K562 (cell line): ENCODE results near the gene AP1G1. TPM values are rescaled to one million over a fixed set of nuclear protein-coding genes. Genes with fewer than 3 reads are reported as not detected.
A peak's percentile ranks its signal among the peaks of the same experiment; 100 is the strongest.

Source experiments
- CSDE1 ChIP-seq, 2 experiments: fragments of 450-650 bp; IDR thresholded peaks; 2 replicates each; pipeline ENCODE4 v1.6.1; 2016; ENCODE audit warnings: mild to moderate bottlenecking in 1 of 2
- ERF ChIP-seq: fragments of 450-650 bp; formaldehyde crosslinking; IDR thresholded peaks from 2 replicates; pipeline ENCODE4 v1.4.0; 2020; ENCODE audit warnings: mild to moderate bottlenecking, mixed read lengths
- FIP1L1 ChIP-seq: fragments of 200-400 bp; formaldehyde crosslinking; IDR thresholded peaks from 2 replicates; pipeline ENCODE4 v1.6.1; 2018; ENCODE audit warnings: mild to moderate bottlenecking, low read depth, low read length; ENCODE audit not compliant: poor library complexity, severe bottlenecking
- GATA2 ChIP-seq: sonication (generic); formaldehyde crosslinking; IDR thresholded peaks from 2 replicates; pipeline ENCODE4 v1.4.0; 2020; ENCODE audit warnings: mild to moderate bottlenecking, missing genetic modification reagents
- KAT2B ChIP-seq: IDR thresholded peaks from one replicate; pipeline ENCODE4 v1.6.1; 2012; ENCODE audit warnings: low read depth, mild to moderate bottlenecking, control low read depth, inconsistent platforms, low read length, moderate library complexity
- MEF2A ChIP-seq: IDR thresholded peaks from 2 replicates; pipeline ENCODE4 v1.6.1; 2011; ENCODE audit warnings: low read depth, mild to moderate bottlenecking, low read length, moderate library complexity; ENCODE audit not compliant: control insufficient read depth
- NCOA1 ChIP-seq: fragments of 450-650 bp; IDR thresholded peaks from 2 replicates; pipeline ENCODE4 v1.6.1; 2016; ENCODE audit warnings: low read depth
- POLR2AphosphoS5 ChIP-seq: IDR thresholded peaks from 2 replicates; pipeline ENCODE4 v1.6.1; 2011; ENCODE audit warnings: mild to moderate bottlenecking, low read depth, low read length, moderate library complexity; ENCODE audit not compliant: control insufficient read depth, insufficient read depth
- RBM22 ChIP-seq: fragments of 200-400 bp; formaldehyde crosslinking; IDR thresholded peaks from 2 replicates; pipeline ENCODE4 v1.6.1; 2018; ENCODE audit warnings: low read length, low read depth; ENCODE audit not compliant: poor library complexity, severe bottlenecking
- SMAD3 ChIP-seq: fragments of 450-650 bp; formaldehyde crosslinking; conservative IDR thresholded peaks from 2 replicates; pipeline ENCODE4 v1.4.0; 2020; ENCODE audit warnings: mild to moderate bottlenecking
- SOX6 ChIP-seq: fragments of 450-650 bp; IDR thresholded peaks from 2 replicates; pipeline ENCODE4 v1.6.1; 2014; ENCODE audit warnings: mild to moderate bottlenecking
- TBP ChIP-seq: optimal IDR thresholded peaks from 2 replicates; pipeline ENCODE3; 2011; ENCODE audit warnings: low read depth, low read length, improper control_type of control experiment
- TEAD4 ChIP-seq, 2 experiments: sonication (generic) in 1 of 2; formaldehyde crosslinking in 1 of 2; IDR thresholded peaks; 2 replicates each; pipeline versions ENCODE4 v1.6.1 to v1.8.0; 2012 to 2022; ENCODE audit warnings: borderline replicate concordance in 1 of 2, inconsistent platforms in 1 of 2, low read length in 1 of 2, mild to moderate bottlenecking in 1 of 2, missing genetic modification reagents in 1 of 2
- ZNF316 ChIP-seq: fragments of 450-650 bp; IDR thresholded peaks from 2 replicates; pipeline ENCODE4 v1.6.1; 2016
- ZNF766 ChIP-seq: fragments of 200-800 bp; sonication (Bioruptor generic); conservative IDR thresholded peaks from 2 replicates; pipeline ENCODE4 v1.6.1; 2016; ENCODE audit warnings: missing genetic modification characterization, missing compliant biosample characterization
- polyA plus RNA-seq, 8 experiments: library from polyadenylated mRNA; depleted of rRNA in 4 of 8; stranded (reverse) in 5 of 8; unstranded in 3 of 8; fragments of >200 nt; fragmentation: Nextera tagmentation in 2 of 8; fragmentation: Illumina TruSeq in 1 of 8; extraction: Ambion mirVana in 2 of 8; extraction: Trizol in 1 of 8; gene quantifications; 2 replicates each; pipeline versions ENCODE4 v1.2.1 to v1.2.3, GENCODE V29; 2011 to 2014; ENCODE audit warnings: inconsistent platforms in 1 of 8, missing spikeins in 1 of 8
- total RNA-seq, 7 experiments: library from RNA; depleted of rRNA in 6 of 7; stranded (reverse); fragments of >200 nt in 6 of 7; fragmentation: Illumina TruSeq in 2 of 7; extraction: Trizol in 2 of 7; gene quantifications; 2 replicates each; pipeline versions ENCODE4 v1.2.1 to v1.2.3, GENCODE V29; 2011 to 2021; ENCODE audit warnings: low replicate concordance in 1 of 7
- TF ChIP-seq, protein P1 (sequence below): sonication (generic); formaldehyde crosslinking; IDR thresholded peaks from 2 replicates; pipeline ENCODE4 v1.8.0; 2023; ENCODE audit warnings: missing genetic modification reagents, mild to moderate bottlenecking, borderline replicate concordance
- TF ChIP-seq, protein P2 (sequence below): fragments of 250-450 bp; sonication (Bioruptor Pico); IDR thresholded peaks from 2 replicates; pipeline ENCODE4 v1.4.0; 2020; ENCODE audit warnings: mild to moderate bottlenecking
- TF ChIP-seq, protein P3 (sequence below): IDR thresholded peaks from 2 replicates; pipeline ENCODE4 v1.6.1; 2011; ENCODE audit not compliant: insufficient read length; ENCODE audit errors: extremely low read depth
- TF ChIP-seq, protein P4 (sequence below): fragments of 250-450 bp; sonication (Bioruptor Pico); IDR thresholded peaks from 2 replicates; pipeline ENCODE4 v1.8.0; 2021; ENCODE audit warnings: moderate library complexity, mild to moderate bottlenecking, inconsistent platforms

AP1G1 gene
- total and polyA plus RNA-seq, 9 of the 15 experiments (the other 6 are each of a cell fraction or from before 2014, with no cell fraction given): 7.0 to 59.2 (median 42.0) TPM

DNA sequence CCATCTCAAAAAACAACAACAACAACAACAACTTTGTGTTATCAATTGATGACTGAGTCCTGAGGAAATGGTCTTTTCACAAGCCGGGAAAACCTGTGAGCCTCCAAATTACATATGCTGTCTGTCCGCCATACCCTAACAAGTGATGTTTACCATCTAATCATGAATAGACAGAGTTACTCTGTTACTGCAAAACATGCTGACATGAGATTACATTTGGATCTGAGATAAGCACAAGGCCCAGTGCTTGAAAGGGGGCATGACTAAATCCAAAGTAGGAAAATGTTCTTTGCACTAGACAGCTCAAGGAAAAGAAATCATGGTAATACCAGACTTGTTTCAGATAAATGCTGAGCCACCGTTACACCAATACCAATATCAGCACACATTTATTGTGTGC lies 28.5 kb upstream of the AP1G1 start (continued):
- TF ChIP-seq, protein P1, sequence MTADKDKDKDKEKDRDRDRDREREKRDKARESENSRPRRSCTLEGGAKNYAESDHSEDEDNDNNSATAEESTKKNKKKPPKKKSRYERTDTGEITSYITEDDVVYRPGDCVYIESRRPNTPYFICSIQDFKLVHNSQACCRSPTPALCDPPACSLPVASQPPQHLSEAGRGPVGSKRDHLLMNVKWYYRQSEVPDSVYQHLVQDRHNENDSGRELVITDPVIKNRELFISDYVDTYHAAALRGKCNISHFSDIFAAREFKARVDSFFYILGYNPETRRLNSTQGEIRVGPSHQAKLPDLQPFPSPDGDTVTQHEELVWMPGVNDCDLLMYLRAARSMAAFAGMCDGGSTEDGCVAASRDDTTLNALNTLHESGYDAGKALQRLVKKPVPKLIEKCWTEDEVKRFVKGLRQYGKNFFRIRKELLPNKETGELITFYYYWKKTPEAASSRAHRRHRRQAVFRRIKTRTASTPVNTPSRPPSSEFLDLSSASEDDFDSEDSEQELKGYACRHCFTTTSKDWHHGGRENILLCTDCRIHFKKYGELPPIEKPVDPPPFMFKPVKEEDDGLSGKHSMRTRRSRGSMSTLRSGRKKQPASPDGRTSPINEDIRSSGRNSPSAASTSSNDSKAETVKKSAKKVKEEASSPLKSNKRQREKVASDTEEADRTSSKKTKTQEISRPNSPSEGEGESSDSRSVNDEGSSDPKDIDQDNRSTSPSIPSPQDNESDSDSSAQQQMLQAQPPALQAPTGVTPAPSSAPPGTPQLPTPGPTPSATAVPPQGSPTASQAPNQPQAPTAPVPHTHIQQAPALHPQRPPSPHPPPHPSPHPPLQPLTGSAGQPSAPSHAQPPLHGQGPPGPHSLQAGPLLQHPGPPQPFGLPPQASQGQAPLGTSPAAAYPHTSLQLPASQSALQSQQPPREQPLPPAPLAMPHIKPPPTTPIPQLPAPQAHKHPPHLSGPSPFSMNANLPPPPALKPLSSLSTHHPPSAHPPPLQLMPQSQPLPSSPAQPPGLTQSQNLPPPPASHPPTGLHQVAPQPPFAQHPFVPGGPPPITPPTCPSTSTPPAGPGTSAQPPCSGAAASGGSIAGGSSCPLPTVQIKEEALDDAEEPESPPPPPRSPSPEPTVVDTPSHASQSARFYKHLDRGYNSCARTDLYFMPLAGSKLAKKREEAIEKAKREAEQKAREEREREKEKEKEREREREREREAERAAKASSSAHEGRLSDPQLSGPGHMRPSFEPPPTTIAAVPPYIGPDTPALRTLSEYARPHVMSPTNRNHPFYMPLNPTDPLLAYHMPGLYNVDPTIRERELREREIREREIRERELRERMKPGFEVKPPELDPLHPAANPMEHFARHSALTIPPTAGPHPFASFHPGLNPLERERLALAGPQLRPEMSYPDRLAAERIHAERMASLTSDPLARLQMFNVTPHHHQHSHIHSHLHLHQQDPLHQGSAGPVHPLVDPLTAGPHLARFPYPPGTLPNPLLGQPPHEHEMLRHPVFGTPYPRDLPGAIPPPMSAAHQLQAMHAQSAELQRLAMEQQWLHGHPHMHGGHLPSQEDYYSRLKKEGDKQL (CRISPR knock-in tag): 0 out of 2 replicates have a peak, but pooled peaks have one; percentile 54
- no peak for TF ChIP-seq NCOA1
- no peak for TF ChIP-seq SMAD3
- no peak for TF ChIP-seq RBM22
- TF ChIP-seq ERF: no peak
- TF ChIP-seq, protein P2, sequence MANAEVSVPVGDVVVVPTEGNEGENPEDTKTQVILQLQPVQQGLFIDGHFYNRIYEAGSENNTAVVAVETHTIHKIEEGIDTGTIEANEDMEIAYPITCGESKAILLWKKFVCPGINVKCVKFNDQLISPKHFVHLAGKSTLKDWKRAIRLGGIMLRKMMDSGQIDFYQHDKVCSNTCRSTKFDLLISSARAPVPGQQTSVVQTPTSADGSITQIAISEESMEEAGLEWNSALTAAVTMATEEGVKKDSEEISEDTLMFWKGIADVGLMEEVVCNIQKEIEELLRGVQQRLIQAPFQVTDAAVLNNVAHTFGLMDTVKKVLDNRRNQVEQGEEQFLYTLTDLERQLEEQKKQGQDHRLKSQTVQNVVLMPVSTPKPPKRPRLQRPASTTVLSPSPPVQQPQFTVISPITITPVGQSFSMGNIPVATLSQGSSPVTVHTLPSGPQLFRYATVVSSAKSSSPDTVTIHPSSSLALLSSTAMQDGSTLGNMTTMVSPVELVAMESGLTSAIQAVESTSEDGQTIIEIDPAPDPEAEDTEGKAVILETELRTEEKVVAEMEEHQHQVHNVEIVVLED: 0 out of 2 replicates have a peak, but pooled peaks have one; percentile 14
- TF ChIP-seq, protein P3, sequence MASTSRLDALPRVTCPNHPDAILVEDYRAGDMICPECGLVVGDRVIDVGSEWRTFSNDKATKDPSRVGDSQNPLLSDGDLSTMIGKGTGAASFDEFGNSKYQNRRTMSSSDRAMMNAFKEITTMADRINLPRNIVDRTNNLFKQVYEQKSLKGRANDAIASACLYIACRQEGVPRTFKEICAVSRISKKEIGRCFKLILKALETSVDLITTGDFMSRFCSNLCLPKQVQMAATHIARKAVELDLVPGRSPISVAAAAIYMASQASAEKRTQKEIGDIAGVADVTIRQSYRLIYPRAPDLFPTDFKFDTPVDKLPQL: no peak
- peak; percentile 57; the same call in 1 of the 2 replicates for TF ChIP-seq POLR2AphosphoS5
- TF ChIP-seq, protein P4, sequence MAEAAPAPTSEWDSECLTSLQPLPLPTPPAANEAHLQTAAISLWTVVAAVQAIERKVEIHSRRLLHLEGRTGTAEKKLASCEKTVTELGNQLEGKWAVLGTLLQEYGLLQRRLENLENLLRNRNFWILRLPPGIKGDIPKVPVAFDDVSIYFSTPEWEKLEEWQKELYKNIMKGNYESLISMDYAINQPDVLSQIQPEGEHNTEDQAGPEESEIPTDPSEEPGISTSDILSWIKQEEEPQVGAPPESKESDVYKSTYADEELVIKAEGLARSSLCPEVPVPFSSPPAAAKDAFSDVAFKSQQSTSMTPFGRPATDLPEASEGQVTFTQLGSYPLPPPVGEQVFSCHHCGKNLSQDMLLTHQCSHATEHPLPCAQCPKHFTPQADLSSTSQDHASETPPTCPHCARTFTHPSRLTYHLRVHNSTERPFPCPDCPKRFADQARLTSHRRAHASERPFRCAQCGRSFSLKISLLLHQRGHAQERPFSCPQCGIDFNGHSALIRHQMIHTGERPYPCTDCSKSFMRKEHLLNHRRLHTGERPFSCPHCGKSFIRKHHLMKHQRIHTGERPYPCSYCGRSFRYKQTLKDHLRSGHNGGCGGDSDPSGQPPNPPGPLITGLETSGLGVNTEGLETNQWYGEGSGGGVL (CRISPR knock-in tag): no peak
- no peak for TF ChIP-seq MEF2A
- TF ChIP-seq ZNF316: peak; percentile 91
- TF ChIP-seq KAT2B: no peak
- no peak for TF ChIP-seq FIP1L1
- no peak for TF ChIP-seq CSDE1 (IDR thresholded peaks at IDR 0.05)
- TF ChIP-seq GATA2: peak; percentile 54; the same call in 1 of the 2 replicates
- TF ChIP-seq ZNF766: peak; percentile 28; the same call in 1 of the 2 replicates
- no peak for TF ChIP-seq TBP
- TF ChIP-seq SOX6: peak; percentile 54; the same call in 1 of the 2 replicates
- peak; percentile 89 for TF ChIP-seq TEAD4 (IDR thresholded peaks at IDR 0.05; ENCODE audit: low read length)
- no peak for TF ChIP-seq TEAD4 (CRISPR knock-in tag; IDR thresholded peaks at IDR 0.05; ENCODE audit: borderline replicate concordance)
